GM18868 (cell line): Measurements from ENCODE around the gene GRIK3.

Source experiments
- ATAC-seq: cut with Tn5 transposase; IDR thresholded peaks from one replicate; pipeline ENCODE4 v1.9.1; 2021; ENCODE audit warnings: mild to moderate bottlenecking, moderate library complexity; ENCODE audit not compliant: unreplicated experiment

GRIK3 gene

DNA sequence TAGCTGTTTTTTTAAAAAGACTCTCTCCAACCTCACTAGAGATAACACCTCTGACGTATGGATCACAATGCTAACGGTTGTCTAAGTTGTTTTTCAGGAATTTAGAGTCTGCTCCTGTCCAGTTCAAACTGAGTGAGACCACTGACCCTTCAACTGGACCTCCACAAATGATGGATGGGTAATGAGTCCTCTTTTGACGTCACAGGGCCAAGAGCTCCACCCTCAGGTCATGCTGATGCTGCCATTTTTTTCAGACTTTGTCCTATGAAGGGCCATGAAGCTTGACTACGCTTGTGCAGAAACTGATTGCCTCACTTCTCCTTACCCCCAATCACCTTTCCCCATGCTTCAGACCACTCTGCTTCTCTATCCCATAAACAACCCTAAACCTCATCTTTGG, 16.6 kb downstream of the GRIK3 start:
- ATAC-seq, result no peak

DNA sequence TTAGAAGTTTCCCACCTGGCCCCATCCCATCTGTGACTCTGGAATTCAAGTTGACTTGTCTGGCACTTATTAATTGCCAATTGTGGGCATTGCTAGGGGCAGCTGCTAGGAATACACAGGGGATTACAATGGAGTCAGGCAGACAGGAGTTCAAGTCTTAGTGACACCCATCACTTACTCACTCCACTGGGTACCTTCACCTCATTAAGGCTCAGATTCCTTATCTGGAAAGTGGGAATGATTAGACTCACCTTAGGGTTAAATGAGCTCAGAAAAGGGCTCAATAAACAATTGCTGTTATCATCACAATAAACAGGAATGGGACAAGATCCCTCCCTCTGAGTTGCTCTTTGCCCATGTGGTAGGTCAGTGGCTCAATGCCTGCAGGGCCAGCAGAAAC, 18.2 kb downstream of the GRIK3 start:
- ATAC-seq, result no peak

DNA sequence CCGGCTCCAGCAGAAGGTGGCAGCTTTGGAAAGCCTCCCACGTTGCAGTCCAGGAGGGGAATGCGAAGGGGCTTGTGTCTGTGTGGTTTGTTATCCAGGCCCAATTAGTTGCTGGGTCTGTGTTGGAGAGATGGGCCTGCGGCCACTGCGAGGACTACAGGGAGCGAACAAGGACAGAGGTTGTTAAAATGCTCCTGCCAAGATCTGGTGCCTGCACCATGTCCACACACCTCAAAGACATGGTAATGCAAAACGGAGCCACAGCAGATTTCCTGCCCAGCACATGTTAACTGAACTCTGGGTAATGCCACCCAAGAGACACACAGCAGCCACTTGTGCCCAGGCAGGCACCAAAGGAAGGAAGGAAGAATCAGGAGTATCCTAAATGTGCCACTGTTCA, 18.6 kb downstream of the GRIK3 start:
- ATAC-seq, result no peak

DNA sequence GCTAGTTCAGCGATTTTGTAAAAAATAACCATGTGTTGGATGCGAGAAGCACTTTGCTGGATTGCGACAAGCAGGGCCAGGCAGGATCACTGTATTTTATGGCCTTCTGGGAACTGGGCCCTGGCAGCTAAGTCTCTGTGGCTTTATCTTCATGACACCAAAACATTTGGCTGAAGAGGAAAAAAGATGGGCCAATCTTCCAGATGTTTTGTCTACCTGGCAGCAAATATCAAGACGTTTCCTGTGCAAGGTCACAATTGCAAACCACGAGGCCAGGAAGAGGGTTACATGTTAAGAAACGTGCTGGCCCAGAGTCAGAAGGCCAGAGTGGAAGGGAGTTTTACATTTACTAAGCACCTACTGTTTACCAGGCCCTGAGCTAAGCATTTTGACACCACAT, 22.1 kb downstream of the GRIK3 start:
- no peak for ATAC-seq

DNA sequence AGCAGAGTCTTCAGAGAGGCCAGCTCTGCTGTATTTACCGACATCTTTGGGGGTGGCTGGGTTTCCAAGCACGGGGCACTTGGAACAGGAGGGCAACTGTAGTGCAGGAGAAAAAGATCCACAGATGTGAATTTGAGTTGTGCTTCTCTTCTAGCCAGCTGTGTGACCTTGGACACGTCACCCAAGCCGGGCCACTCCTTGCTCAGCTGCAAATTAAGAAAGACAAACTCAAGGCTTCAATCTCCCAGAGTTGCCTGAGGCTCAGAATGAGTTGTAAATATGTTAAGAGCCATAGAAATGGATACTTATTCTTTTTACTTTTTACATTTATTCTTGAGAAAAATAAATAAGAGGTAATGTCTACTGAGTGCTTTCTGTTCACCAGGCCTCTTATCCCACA, 24.3 kb downstream of the GRIK3 start:
- ATAC-seq, result no peak

DNA sequence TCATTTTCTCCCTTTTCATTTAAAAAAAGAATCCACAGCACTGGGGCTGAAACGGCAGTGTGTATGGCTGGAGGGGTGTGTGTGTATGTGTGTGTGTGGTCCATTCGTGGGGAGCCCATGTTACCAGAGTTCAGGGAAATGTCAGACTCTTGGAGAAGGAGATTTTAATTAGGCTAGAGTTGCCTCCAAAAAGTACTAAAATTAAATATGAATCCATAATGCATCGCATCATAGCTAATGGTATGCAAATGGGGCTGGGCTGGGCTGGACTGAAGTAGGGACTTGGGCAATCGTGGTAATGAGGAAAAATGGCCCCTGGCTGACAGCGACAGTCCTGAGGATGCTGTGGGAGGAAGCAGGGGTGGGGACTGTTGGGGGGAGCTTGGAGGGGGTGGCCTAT, 24.8 kb downstream of the GRIK3 start:
- ATAC-seq, result no peak

DNA sequence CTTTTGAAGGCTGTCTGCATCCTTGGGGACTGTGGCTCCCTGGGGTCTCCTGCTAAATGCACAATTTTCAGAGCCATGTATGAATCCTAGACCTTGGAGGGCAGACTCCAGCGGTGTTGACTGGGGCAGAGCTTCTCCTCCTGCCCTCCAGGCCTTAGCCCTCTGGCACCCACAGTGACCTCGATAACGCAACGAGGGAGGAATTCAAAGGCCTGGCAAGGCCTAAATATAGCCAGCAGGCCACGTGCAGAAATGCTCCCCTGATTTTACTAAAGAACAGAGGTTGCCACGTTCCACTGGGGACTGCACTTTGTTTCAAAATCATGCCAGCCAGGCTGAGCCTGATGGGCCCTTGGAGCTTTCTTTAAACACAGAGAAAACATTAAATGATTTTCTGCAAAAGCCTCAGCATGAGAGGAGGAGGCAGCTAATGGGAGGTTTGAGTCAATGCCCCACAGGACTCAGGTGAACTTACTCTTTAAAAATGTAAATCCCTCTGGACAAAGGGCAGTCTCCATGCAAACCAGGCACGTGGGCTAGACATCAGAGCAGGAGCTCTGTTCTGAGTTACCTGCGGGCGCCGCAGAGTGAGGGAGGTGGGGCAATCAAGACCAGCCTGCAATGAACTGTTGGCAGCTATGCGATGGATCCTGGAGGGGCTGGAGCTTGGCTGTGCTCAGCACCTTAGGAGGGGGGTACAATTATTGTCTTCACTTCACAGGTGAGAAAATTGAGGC, 28.0 kb downstream of the GRIK3 start:
- no peak for ATAC-seq

DNA sequence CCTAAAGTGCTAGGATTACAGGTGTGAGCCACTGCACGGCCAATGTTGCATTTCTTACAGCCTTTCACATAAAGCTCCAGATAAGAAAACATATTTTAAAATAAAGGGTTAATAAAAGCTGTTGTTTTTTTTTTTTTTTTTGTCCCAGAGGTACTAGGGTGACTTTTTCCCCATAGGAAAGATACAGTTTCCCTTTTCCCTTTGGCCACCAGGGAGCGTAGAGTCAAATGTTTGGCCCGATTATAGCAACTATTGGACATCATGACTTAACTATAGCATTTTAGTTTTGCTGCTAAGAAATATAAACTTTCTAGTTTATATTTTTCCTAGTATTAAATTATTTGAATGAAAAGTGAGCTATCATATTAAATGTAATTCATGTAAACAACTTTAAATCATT, 31.4 kb downstream of the GRIK3 start:
- ATAC-seq, result no peak

DNA sequence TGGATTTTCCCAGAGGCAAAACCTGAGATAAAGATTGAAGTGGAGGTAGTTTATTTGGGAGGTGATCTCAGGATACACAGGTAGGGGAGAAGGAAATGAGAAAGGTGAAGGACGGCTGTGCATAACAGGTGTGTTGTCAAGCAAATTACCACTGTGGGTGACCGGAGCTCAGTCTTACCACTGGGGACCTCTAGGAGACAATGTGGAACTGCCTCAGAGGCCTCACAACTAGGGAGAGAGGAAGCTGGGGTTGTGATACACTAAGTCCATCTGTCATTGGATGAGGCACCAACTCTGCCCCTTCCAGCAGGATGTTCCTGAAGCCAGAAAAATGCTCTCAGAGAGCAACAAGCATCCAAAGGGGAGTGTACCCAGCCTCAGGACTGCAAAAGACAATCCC, 32.6 kb downstream of the GRIK3 start:
- no peak for ATAC-seq

DNA sequence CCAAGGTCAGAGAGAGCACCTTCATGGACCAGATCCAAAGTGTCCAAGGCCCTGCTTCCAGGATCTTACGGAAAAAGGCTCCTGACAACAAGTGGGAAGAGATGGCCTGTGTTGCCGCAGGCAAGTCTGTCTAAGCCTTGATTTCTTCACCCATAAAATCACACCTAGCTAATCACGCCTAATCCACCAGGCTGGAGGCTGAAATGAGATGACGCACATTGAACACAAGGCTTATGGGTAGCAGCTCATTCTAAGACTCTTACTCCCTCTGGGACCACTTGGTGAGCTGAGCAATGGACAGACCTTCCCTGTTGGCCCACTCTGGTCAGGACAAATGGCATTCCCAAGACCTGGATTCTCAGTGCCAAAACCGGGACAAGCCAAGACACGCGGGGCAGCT, 38.2 kb downstream of the GRIK3 start:
- ATAC-seq, result no peak

DNA sequence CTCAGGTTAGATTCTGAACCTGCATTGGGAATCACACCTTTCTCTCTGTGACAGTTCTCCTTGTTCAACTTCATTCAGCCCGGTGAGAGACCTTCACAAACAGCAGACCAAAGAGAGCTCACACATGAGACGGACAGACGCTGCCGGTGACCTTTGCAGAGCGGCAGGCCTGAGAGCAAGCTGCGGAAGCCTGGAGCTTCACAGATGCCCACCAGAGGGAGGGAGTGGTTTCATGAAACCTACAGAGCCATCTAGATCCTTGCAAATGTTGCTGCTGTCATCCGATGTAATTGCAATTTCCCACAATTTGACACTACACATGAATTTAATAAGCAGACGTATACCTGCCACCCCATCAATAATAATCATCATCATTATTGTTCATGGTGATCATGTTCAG, 39.4 kb downstream of the GRIK3 start:
- ATAC-seq, result no peak

DNA sequence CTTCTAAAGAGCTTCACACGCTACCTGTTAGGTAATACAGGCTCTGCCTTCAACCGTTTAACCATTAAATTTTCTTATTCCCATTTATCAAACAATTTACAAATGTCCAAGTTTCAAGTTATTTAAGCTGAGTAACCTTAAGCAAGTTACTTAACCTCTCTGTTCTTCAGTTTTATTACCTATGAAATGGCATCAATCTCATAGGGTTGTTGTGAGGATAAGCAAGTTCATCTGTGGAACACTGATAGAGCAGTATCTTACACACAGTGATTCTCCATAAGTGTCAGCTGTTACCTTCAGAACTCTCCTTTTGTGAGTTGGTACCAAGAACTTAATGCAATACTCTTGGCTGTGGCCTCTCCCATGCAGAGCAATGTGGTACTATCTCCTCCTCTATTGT, 40.0 kb downstream of the GRIK3 start:
- no peak for ATAC-seq

DNA sequence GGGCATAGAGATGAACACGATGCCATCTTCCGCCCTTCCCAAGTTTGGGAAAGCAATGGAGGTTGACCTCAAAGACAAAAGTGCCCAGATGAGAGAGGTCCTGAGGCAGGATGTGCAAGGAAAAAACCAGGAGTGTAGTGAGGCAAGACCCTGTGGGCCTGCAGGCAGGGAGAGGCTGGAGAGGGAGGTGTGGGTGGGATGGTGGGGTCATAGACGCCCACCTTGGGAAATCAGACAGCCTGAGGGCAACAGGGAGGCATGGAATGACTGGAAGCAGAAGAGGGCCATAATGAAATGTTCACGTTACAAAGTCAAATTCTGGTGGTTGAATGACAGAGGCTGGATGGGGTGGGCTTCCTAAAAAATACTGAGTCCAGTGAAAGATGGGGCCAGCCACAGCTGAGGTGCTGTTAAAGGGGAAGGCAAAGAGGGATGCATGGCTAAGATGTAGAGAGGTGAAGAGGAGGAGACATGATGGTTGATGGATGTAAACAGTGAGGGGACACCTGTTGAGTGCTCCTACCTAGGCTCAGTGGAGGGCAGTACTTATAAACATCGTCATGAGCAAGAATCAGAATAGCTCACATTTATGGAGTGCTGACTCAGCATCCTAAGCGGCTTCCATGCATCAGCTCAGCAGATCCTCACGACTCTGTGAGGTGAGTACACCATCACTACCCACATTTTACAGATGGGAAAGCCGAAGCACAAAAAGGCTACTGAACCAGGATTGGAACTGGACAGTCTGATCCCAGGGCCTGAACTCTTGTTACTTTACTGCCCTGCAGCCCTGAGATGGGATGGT, 42.0 kb downstream of the GRIK3 start:
- no peak for ATAC-seq

DNA sequence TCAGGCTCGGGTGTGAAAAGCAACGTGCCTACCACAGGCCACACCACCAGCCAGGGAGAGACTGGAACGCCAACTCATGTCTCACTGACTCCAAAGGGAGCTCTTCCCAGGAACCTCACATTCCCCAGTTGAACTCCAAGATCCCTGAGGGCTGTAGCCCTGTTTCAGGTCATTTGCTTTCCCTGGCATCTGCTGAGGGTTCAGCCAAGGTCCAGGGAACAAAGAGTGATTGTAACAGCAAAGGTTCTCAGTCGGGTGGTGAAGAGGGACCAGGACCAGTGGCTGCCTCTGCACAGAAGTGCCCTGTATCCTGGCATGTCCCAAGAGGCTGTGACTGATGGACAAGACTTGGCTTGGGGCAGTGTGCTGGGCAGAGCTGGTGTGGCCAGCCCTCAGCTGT, 42.8 kb downstream of the GRIK3 start:
- ATAC-seq, result no peak

DNA sequence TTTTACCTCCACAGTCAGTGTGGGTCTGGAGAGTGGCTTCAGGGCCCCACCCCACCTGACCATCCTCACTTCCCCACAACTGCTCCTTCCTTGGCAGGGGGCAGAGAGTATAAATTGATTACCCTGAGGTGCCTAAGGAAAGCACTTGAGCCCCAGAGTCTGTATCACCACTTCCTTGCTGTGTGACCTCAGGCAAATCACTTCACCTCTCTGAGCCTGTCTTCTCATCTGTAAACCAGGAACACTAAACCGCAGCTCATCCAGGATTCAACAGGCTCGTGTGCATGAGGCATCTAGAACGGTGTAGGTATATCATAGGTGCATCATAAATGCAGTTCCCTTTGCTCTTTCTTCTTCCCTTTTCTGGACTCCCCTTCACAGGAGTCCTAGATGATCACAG, 43.4 kb downstream of the GRIK3 start:
- ATAC-seq, result no peak

DNA sequence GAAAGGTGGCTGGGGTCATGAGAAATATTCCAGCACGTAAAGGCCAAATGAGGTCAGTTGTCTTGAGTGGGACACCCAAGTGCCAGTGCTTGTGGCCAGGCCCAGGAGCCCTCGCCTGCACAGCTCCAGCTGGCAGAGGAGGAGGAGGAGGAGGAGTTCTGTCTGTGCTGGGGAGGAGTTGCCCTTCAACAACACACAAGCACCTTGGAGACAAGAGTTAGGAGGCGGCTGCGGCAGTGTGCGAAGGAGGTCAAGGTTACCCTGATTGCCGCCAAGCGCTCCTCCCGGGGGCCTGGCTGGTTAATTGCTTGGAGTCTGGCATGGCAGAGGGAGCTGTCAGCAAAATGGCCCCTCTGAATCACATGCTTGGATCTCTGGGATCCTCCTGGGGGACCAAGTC, 45.1 kb downstream of the GRIK3 start:
- ATAC-seq, result no peak

DNA sequence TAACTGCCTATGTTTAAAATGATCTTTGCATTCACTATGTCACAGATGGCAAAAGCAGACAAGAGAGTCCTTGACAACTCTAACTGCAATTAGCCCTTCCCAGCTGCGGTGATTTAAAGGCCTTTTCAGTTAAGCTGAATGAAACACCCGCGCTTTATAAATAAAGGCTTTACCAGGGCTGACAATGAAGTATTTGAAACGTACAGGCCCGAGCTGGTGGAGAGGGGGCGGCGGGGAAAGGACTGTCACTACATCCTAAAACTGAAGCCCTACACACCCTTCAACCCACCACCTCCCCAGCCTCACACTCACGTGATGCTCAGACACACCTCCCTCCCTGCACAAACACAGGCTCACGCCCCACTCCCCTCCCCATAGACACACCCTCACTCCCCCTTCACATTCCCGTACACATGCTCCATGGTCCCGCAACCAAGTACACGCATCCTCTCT, 45.5 kb downstream of the GRIK3 start:
- no peak for ATAC-seq

DNA sequence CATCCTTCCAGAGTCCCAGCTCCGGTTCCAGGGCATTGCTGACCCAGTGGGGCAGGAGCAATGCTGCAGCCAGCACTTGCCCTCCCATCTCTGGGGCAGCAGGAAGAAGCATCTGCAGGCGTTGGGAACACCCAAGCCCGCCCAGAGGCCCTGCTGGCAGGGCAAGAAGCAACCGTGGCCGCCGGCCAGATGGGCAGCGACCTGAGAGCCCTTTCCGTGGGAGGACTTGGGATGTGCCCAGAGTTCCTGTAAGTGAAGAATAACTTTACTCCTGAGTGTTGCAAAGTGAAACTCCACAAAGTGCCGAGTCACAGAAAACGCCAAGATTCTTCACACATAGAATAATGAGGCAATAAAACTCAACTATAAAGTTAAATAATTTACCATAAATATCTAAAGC, 46.0 kb downstream of the GRIK3 start:
- ATAC-seq, result no peak

DNA sequence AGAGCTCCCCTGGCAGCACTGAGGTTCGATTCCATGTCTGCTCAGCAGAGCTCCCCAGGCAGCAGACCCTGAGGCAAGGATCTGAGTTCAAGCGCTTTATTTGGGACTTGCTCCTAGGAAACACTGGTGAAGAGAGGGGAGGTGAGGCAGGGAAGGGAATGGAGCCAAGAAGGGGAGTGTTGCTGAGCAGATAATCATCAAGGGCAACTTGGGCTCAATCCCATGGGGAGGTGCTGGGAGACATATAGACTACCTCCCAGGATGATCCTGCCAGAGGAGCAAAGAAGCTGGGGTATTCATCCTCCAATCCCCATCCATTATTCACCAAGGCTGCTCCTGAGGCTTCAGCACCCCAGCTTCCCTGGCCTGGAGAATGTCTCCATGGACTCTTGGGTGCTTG, 47.0 kb downstream of the GRIK3 start:
- ATAC-seq, result no peak

DNA sequence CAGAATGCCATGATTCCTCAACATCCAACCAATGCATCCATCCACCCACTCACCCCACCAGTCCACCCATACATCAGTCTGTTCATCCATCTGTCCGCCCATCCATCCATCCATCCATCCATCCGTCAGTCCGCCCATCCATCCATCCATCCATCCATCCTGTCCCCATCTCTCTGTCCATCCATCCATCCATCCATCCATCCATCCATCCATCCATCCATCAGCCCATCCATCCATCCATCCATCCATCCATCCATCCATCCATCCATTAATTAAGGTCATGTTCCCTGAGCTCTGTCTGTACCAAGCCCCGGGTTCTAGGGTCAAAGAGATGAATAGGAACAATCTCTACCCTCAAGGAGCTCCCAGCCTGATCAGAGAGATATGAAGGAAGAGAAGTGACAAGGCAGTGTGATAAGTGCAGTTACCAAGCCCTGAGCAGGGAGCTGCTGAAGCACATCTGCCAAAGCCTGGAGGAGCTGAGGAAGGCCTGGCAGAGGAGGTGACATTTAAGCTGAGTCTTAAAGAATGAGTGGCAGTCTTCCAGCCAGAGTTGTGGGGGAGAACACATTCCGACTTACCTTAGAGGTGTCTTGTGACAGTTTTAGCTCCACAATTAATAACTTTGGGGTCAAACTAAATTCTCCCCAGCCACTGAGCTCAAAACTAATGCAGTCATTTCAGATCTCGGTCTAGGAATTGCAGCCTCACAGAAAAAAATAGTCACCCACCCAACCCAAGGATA, 47.9 kb downstream of the GRIK3 start:
- no peak for ATAC-seq

DNA sequence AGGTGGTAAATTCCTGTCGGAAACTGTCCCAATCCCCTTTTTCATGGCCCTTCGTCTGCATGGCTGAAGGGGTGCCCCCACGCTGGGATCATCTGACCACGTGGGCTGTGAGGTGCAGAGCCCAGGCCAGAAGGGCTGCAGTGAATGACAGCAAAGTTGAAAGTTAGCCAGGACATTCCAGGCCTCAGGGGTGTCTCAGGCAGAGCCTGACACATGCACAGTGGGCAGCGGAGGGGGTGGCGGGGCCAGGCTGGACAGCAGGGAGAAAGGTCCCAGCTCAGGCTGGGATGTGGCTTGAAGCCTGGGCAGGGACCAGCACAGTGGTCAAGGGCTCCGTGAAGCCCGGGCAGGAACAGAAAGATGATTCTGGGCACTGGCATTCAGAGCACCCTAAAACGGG, 49.6 kb downstream of the GRIK3 start:
- ATAC-seq, result no peak

DNA sequence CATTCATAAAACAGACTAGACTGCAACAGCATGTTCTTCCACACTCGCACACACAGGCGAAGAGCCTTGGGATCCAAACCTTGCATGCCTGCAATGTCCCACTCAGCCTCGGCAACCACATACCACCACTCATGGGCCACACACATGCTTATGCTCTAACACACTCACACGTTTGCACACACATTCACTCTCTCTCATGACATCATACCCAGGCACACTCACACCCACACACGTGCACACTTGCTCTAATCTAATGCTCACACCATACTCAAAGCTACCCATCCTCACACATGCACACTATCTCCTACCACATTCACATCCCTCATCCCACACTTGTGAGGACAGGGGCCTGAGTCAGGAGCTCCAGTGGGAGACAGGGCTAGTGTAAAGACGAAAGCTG, 50.3 kb downstream of the GRIK3 start:
- no peak for ATAC-seq
